AG04450 (cell line): ENCODE measurements around the gene SMPD3. TPM values are rescaled to one million over a fixed set of nuclear protein-coding genes. Genes with fewer than 3 reads are reported as not detected.

Experiments
- CTCF ChIA-PET: fragments of 300-600, 350-600 bp; formaldehyde crosslinking; extraction: SDS; loops from one replicate; lab custom pipeline; 2022; ENCODE audit warnings: antibody characterized with exemption, inconsistent platforms; lab: Charles Lee
- POLR2A ChIA-PET: fragments of 350-600 bp; formaldehyde crosslinking; extraction: SDS; loops from one replicate; lab custom pipeline; 2021; ENCODE audit warnings: antibody characterized with exemption, inconsistent platforms; lab: Yijun Ruan, JAX
- DNase-seq: peaks from one replicate; pipeline ENCODE4 v3.0.0-alpha.2; 2011; ENCODE audit warnings: low read depth, low spot score
- H3K27ac ChIP-seq: one replicate; pipeline ENCODE4 v1.5.1; 2012; ENCODE audit warnings: low read depth, low read length, control low read depth
- H3K27me3 ChIP-seq: one replicate; pipeline ENCODE4 v1.6.0; 2012; ENCODE audit warnings: low read length; ENCODE audit not compliant: control insufficient read depth, insufficient read depth
- H3K4me3 ChIP-seq: 2 replicates; pipeline ENCODE4 v1.5.1; 2011; ENCODE audit warnings: mild to moderate bottlenecking, low read depth, low read length, control low read depth
- H3K9me3 ChIP-seq: 2 replicates; pipeline ENCODE4 v1.5.1; 2012; ENCODE audit warnings: low read length; ENCODE audit not compliant: control insufficient read depth, insufficient read depth
- polyA plus RNA-seq: library from polyadenylated mRNA; depleted of rRNA; stranded (reverse); fragments of >200 nt; gene quantifications from 2 replicates; pipeline ENCODE4 v1.2.3, GENCODE V29; 2011
- TF ChIP-seq, protein P1 (sequence below): IDR thresholded peaks from 2 replicates; pipeline ENCODE4 v1.5.1; 2011; ENCODE audit warnings: low read depth, low read length, control low read depth, inconsistent platforms

The SMPD3 gene
- polyA plus RNA-seq, 1 experiment = not detected

DNA sequence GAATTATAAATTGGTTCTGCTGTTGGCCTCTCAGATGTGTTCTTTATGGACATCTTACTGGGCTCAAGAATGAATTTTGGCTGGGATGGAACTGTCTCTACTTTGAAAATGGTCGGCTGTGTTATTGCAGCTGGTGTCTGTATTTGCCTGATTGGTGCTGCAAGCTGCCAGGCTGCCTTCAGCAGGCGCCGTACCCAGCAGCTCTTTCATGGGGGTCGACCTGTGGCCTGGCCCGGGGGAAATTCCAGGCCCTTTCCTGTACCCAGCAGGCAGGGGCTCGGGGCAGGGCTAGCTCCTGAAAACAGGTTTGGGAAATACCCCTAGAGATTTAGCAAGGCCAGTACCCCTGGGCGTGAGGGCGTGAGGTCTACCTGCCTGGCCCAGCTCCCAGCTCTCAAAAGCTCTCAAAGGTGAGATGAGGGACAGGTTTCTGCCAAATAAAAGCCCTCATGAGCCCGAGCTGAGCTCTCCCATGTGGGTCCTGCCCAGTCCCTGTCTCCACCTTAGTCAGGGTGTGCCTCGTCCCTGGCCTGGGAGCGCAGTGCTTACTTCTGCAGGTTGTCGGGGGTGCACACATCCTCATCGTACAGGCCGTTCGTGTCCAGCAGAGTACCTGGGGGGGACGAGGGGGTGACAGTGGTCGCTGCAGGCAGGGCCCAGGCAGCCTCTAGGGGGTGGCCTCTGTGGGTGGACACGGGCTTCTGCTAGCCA is 85.2 kb downstream of the SMPD3 start:
- no peak overlapping the region for H3K27ac ChIP-seq
- CTCF ChIA-PET = interaction anchor here (0.8 to 1.6 kb wide), 4 partner anchors 33 to 148 kb away, joined by 3 to 5 read pairs (median 4); no protein-coding TSS in a partner anchor
- no peak overlapping the region for H3K4me3 ChIP-seq
- H3K9me3 ChIP-seq = no peaks in the 10 kb centered on the region; the same call in 1 of the 2 replicates
- POLR2A ChIA-PET = no interaction called here
- no peak for DNase-seq
- TF ChIP-seq, protein P1, sequence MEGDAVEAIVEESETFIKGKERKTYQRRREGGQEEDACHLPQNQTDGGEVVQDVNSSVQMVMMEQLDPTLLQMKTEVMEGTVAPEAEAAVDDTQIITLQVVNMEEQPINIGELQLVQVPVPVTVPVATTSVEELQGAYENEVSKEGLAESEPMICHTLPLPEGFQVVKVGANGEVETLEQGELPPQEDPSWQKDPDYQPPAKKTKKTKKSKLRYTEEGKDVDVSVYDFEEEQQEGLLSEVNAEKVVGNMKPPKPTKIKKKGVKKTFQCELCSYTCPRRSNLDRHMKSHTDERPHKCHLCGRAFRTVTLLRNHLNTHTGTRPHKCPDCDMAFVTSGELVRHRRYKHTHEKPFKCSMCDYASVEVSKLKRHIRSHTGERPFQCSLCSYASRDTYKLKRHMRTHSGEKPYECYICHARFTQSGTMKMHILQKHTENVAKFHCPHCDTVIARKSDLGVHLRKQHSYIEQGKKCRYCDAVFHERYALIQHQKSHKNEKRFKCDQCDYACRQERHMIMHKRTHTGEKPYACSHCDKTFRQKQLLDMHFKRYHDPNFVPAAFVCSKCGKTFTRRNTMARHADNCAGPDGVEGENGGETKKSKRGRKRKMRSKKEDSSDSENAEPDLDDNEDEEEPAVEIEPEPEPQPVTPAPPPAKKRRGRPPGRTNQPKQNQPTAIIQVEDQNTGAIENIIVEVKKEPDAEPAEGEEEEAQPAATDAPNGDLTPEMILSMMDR = no peak
- no peaks in the 10 kb centered on the region for H3K27me3 ChIP-seq

DNA sequence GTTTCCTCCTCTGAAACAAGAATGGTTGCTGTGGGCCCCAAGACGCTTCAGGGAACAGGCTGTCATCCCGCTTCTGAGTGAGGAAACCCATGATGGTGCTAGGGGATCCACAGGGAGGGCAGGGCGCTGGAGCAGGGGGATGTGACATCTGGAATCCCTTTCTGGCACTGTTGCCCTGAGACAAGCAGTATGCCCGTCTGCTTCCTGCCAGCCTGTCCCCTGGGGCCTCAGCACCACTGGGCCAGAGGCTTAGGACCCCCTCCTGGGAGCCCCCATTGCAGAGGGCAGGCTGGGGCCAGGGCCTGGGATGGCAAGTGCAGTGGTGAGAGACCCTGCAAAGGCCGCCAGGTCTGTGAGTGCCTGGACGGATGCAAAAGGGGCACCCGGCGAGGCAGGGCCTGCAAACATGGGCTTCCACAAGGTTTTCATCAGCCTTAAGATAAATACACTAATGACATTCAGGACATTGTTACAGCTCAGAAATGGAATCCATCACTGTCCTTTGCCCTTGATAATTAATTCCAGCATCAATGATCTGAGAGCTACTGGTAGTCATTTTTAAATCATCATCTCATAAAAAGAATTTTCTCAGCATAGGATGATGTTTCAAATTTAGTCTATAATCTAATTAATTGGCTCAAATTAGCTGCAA is 85.9 kb downstream of the SMPD3 start:
- TF ChIP-seq, protein P1 = no peak
- ChIA-PET CTCF (interaction anchor here (0.8 to 1.0 kb wide), 2 partner anchors 100 to 148 kb away, joined by 3 to 4 read pairs; no protein-coding TSS in a partner anchor), POLR2A (no interaction called here)
- Histone ChIP-seq H3K27ac (no peak overlapping the region), H3K9me3 (no peaks in the 10 kb centered on the region; the same call in 1 of the 2 replicates), H3K4me3 (no peak overlapping the region), H3K27me3 (no peaks in the 10 kb centered on the region)
- no peak for DNase-seq

DNA sequence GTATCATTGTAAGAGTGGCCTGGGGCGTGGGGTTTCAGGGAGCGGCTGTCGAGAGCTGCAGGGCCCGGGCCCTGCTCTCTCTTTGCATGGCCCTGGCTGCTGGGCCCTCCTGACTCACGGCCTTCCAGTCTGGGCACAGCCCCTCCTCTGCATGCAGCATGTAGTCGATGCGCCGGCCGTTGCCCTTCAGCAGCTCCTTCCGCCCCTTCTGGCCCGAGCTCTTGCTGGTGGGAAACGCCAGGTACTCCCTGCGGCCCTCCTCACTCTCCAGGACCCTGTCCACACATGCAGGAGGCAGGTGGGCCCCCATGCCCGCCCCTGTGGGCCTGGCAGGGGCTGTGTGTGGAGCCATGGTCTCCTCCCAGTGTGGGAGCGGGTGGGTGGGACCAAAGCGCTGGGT is 86.8 kb downstream of the SMPD3 start:
- no peaks in the 10 kb centered on the region for H3K27me3 ChIP-seq
- TF ChIP-seq, protein P1 = no peak
- ChIA-PET CTCF (no interaction called here), POLR2A (interaction anchor here (0.5 kb wide), 1 partner anchor 756 kb away, joined by 4 read pairs; no protein-coding TSS in a partner anchor)
- no peak overlapping the region for H3K27ac ChIP-seq
- no peaks in the 10 kb centered on the region; the same call in 1 of the 2 replicates for H3K9me3 ChIP-seq
- H3K4me3 ChIP-seq = no peak overlapping the region
- no peak for DNase-seq

DNA sequence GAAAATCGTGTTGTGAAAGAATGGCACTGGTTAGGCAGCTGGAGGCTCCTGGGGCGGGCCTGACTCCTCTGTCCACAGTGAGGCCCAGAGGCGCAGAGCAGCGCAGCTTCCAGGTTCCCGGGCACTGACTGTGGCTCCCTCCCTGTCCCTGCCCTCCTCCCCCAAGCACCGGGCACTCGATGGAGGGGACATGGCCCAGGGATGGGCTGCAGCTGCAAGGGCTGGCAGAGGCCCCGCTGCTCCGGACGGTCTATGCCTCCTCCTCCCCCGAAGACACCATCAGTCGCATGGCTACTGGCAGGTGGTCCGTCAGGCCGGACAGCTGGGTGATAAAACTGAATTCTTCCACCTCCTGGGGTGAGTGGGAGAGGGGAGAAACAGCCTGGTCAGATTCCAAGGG is 87.4 kb downstream of the SMPD3 start:
- TF ChIP-seq, protein P1 = no peak
- POLR2A ChIA-PET = no interaction called here

DNA sequence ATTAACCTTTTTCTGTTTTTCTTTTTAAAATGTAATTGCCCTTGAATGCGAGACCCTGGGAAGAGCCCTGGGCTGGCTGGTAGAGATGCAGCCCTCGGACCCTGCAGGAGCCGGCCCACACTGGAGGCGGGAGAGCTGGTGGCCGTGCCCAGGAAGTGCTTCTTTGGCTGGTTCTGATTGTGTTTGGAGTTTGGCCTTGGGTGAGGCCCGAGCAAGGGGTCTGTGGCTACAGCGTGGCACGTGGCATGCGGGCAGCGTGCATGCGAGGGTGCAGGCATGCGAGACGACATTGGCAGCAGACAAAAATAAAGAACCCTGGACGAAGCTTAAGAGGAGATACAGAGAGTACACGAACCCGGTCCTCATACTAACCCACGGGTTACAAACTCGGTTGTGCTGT is 87.8 kb downstream of the SMPD3 start:
- no peak for DNase-seq
- Histone ChIP-seq H3K4me3 (no peak overlapping the region), H3K27me3 (no peaks in the 10 kb centered on the region), H3K27ac (no peak overlapping the region), H3K9me3 (no peaks in the 10 kb centered on the region; the same call in 1 of the 2 replicates)
- CTCF ChIA-PET = no interaction called here
- POLR2A ChIA-PET = no interaction called here
- TF ChIP-seq, protein P1 = no peak

More for the DNA sequence above, 87.4 kb downstream of the SMPD3 start:
- no peaks in the 10 kb centered on the region; the same call in 1 of the 2 replicates for H3K9me3 ChIP-seq
- CTCF ChIA-PET = no interaction called here
- H3K27ac ChIP-seq = no peak overlapping the region
- DNase-seq = no peak
- H3K27me3 ChIP-seq = no peaks in the 10 kb centered on the region
- H3K4me3 ChIP-seq = no peak overlapping the region
